Mesenchymal stem cell (in vitro differentiated cells and primary cell): ENCODE data around the gene DIP2C.

Source experiments
- DNase-seq: peaks from one replicate; pipeline ENCODE4 v3.0.0-alpha.2; 2013
- H2AFZ ChIP-seq: one replicate; pipeline ENCODE4 v1.6.1; 2013; ENCODE audit warnings: low read depth, mild to moderate bottlenecking, control low read depth, inconsistent platforms, low read length, moderate library complexity
- H2AK5ac ChIP-seq: 2 replicates; pipeline ENCODE4 v1.6.1; 2013; ENCODE audit warnings: low read length, moderate library complexity, mild to moderate bottlenecking, inconsistent platforms; ENCODE audit not compliant: severe bottlenecking
- H2BK120ac ChIP-seq: one replicate; pipeline ENCODE4 v1.6.1; 2013; ENCODE audit warnings: low read depth, mild to moderate bottlenecking, inconsistent platforms, low read length, moderate library complexity
- H2BK12ac ChIP-seq, 2 experiments: one replicate each; pipeline ENCODE4 v1.6.1; 2013; ENCODE audit warnings: inconsistent platforms in 2 of 2, low read length in 2 of 2, mild to moderate bottlenecking in 2 of 2, moderate library complexity in 2 of 2, control low read depth in 1 of 2
- H2BK15ac ChIP-seq: one replicate; pipeline ENCODE4 v1.6.1; 2013; ENCODE audit warnings: mild to moderate bottlenecking, low read depth, inconsistent platforms; ENCODE audit not compliant: poor library complexity, severe bottlenecking
- H2BK5ac ChIP-seq: 2 replicates; pipeline ENCODE4 v1.6.1; 2013; ENCODE audit warnings: low read depth, mild to moderate bottlenecking, low read length, control low read depth, inconsistent platforms; ENCODE audit not compliant: poor library complexity, severe bottlenecking
- H3K14ac ChIP-seq, 2 experiments: one replicate each; pipeline ENCODE4 v1.6.1; 2013; ENCODE audit warnings: inconsistent platforms in 2 of 2, low read length in 2 of 2, control low read depth in 1 of 2, mild to moderate bottlenecking in 1 of 2, moderate library complexity in 1 of 2
- H3K18ac ChIP-seq, 2 experiments: one replicate each; pipeline ENCODE4 v1.6.1; 2013; ENCODE audit warnings: inconsistent platforms in 2 of 2, low read length in 2 of 2, control low read depth in 1 of 2, low read depth in 1 of 2, mild to moderate bottlenecking in 1 of 2
- H3K23ac ChIP-seq, 2 experiments: one replicate each; pipeline ENCODE4 v1.6.1; 2013; ENCODE audit warnings: inconsistent platforms in 2 of 2, low read length in 2 of 2, mild to moderate bottlenecking in 2 of 2, moderate library complexity in 2 of 2, control low read depth in 1 of 2
- H3K27ac ChIP-seq: 2 replicates; pipeline ENCODE4 v1.5.1; 2013; ENCODE audit warnings: mild to moderate bottlenecking, moderate library complexity, low read length, control low read depth, inconsistent platforms; ENCODE audit not compliant: poor library complexity, severe bottlenecking
- H3K27me3 ChIP-seq, 2 experiments: 2 replicates each; pipeline versions ENCODE4 v1.6.1 to v1.7.0; 2013; ENCODE audit warnings: low read length in 2 of 2, mild to moderate bottlenecking in 2 of 2, moderate library complexity in 2 of 2, control low read depth in 1 of 2, inconsistent platforms in 1 of 2; ENCODE audit not compliant: control insufficient read depth in 1 of 2, insufficient read depth in 1 of 2
- H3K36me3 ChIP-seq, 2 experiments: 2 replicates each; pipeline versions ENCODE4 v1.6.1 to v1.7.0; 2013; ENCODE audit warnings: low read length in 2 of 2, control low read depth in 1 of 2, inconsistent platforms in 1 of 2, low read depth in 1 of 2, mild to moderate bottlenecking in 1 of 2; ENCODE audit not compliant: insufficient read depth in 2 of 2, control insufficient read depth in 1 of 2
- H3K4ac ChIP-seq, 2 experiments: one replicate each; pipeline ENCODE4 v1.6.1; 2013; ENCODE audit warnings: inconsistent platforms in 2 of 2, low read length in 2 of 2, mild to moderate bottlenecking in 2 of 2, moderate library complexity in 2 of 2, control low read depth in 1 of 2, low read depth in 1 of 2
- H3K4me1 ChIP-seq: 2 replicates; pipeline ENCODE4 v1.6.1; 2013; ENCODE audit warnings: low read depth, low read length, control low read depth; ENCODE audit not compliant: control insufficient read depth, insufficient read depth
- H3K4me2 ChIP-seq: 2 replicates; pipeline ENCODE4 v1.6.1; 2013; ENCODE audit warnings: low read length, mild to moderate bottlenecking, inconsistent platforms; ENCODE audit not compliant: poor library complexity, severe bottlenecking
- H3K4me3 ChIP-seq, 2 experiments: 2 replicates each; pipeline versions ENCODE4 v1.5.1 to v1.7.0; 2013; ENCODE audit warnings: low read length in 2 of 2, mild to moderate bottlenecking in 2 of 2, control low read depth in 1 of 2, low read depth in 1 of 2; ENCODE audit not compliant: insufficient read depth in 1 of 2
- H3K79me1 ChIP-seq: replicated peaks from 2 replicates; pipeline ENCODE4 v1.6.1; 2013; ENCODE audit warnings: mild to moderate bottlenecking, control low read depth, low read length, inconsistent platforms; ENCODE audit not compliant: poor library complexity, severe bottlenecking
- H3K9ac ChIP-seq: 2 replicates; pipeline ENCODE4 v1.7.0; 2013; ENCODE audit warnings: mild to moderate bottlenecking, low read length, moderate library complexity
- H3K9me3 ChIP-seq: 2 replicates; pipeline ENCODE4 v1.7.0; 2013; ENCODE audit warnings: mild to moderate bottlenecking, low read length; ENCODE audit not compliant: control insufficient read depth
- H4K8ac ChIP-seq: one replicate; pipeline ENCODE4 v1.6.1; 2013; ENCODE audit warnings: inconsistent platforms, mild to moderate bottlenecking, low read length, moderate library complexity
- H4K91ac ChIP-seq: one replicate; pipeline ENCODE4 v1.6.1; 2013; ENCODE audit warnings: mild to moderate bottlenecking, low read length, inconsistent platforms
- WGBS: methylation state at CpG from one replicate; pipeline ENCODE4 v1.1.7; 2013; ENCODE audit warnings: mixed read lengths; 5-methylcytosine and 5-hydroxymethylcytosine counted together

DIP2C gene

GRCh38 chr10:621981-622740 is 67.3 kb downstream of the DIP2C start:
- Histone ChIP-seq H2BK15ac (no peak overlapping the region), H3K4me2 (no peak overlapping the region), H2BK5ac (no peak overlapping the region), H3K4me1 (peaks cover 47% of the 10 kb centered on the region), H3K23ac (no peak overlapping the region), H3K9me3 (no peaks in the 10 kb centered on the region), H3K4ac (no peak overlapping the region), H3K14ac (no peak overlapping the region), H3K9ac (no peak overlapping the region), H3K79me1 (peaks cover 43% of the 10 kb centered on the region), H2AFZ (no peak overlapping the region), H3K36me3 (peaks cover 6 to 8% of the 10 kb centered on the region in 2 experiments), H2BK12ac (peak overlapping the region in 1 of 2 experiments; percentile 73), H3K4me3 (no peak overlapping the region), H3K27ac (no peak overlapping the region), H3K18ac (peak overlapping the region in 1 of 2 experiments; percentile 59), H4K8ac (no peak overlapping the region), H3K27me3 (no peaks in the 10 kb centered on the region), H4K91ac (no peak overlapping the region), H2AK5ac (peak overlapping the region; percentile 1), H2BK120ac (no peak overlapping the region)
- 84% methylated on average over 10 of the region's 13 CpGs for WGBS
- peak; percentile 57 for DNase-seq

- H3K18ac ChIP-seq = peak overlapping the region in 1 of 2 experiments; percentile 79
- H4K8ac ChIP-seq = no peak overlapping the region
- H2BK12ac ChIP-seq = peak overlapping the region in 1 of 2 experiments; percentile 21
- peaks cover 44% of the 10 kb centered on the region for H3K4me1 ChIP-seq
- no peak overlapping the region for H3K23ac ChIP-seq
- no peak overlapping the region for H2BK15ac ChIP-seq
- no peak for DNase-seq
- H3K27ac ChIP-seq = no peak overlapping the region
- H3K9ac ChIP-seq = no peak overlapping the region
- H2AK5ac ChIP-seq = no peak overlapping the region
- no peak overlapping the region for H3K4me3 ChIP-seq
- no peak overlapping the region for H2AFZ ChIP-seq
- H2BK5ac ChIP-seq = no peak overlapping the region
- peaks cover 6 to 8% of the 10 kb centered on the region in 2 experiments for H3K36me3 ChIP-seq
- no peak overlapping the region for H2BK120ac ChIP-seq
- H3K14ac ChIP-seq = peak overlapping the region in 1 of 2 experiments; percentile 71
- H4K91ac ChIP-seq = no peak overlapping the region
- no peak overlapping the region for H3K4me2 ChIP-seq
- peaks cover 40% of the 10 kb centered on the region for H3K79me1 ChIP-seq
- H3K4ac ChIP-seq = no peak overlapping the region
- H3K9me3 ChIP-seq = no peaks in the 10 kb centered on the region
- WGBS = 92% methylated on average over 12 of the region's 13 CpGs
- no peaks in the 10 kb centered on the region for H3K27me3 ChIP-seq
Measured at GRCh38 chr10:621513-621912, 68.0 kb downstream of the DIP2C start.

GRCh38 chr10:620971-621370 is 68.5 kb downstream of the DIP2C start:
- Histone ChIP-seq H3K18ac (peak overlapping the region in 1 of 2 experiments; percentile 79), H3K14ac (no peak overlapping the region), H3K4me1 (peaks cover 40% of the 10 kb centered on the region), H3K4me3 (no peak overlapping the region), H2AK5ac (no peak overlapping the region), H2BK120ac (no peak overlapping the region), H2AFZ (no peak overlapping the region), H2BK5ac (no peak overlapping the region), H3K23ac (no peak overlapping the region), H4K8ac (no peak overlapping the region), H2BK12ac (peak overlapping the region in 1 of 2 experiments; percentile 21), H3K36me3 (peaks cover 6 to 8% of the 10 kb centered on the region in 2 experiments), H2BK15ac (no peak overlapping the region), H3K9ac (no peak overlapping the region), H3K27me3 (no peaks in the 10 kb centered on the region), H3K79me1 (peaks cover 38% of the 10 kb centered on the region), H4K91ac (no peak overlapping the region), H3K27ac (no peak overlapping the region), H3K4ac (no peak overlapping the region), H3K4me2 (no peak overlapping the region), H3K9me3 (no peaks in the 10 kb centered on the region)
- no peak for DNase-seq
- WGBS = 95% methylated on average over 12 of the region's 12 CpGs

- Histone ChIP-seq H4K91ac (no peak overlapping the region), H3K4me3 (no peak overlapping the region), H3K23ac (no peak overlapping the region), H3K27me3 (no peaks in the 10 kb centered on the region), H4K8ac (no peak overlapping the region), H3K18ac (no peak overlapping the region), H3K4ac (no peak overlapping the region), H2BK5ac (no peak overlapping the region), H3K79me1 (peaks cover 42% of the 10 kb centered on the region), H3K14ac (no peak overlapping the region), H3K36me3 (peaks cover 6 to 8% of the 10 kb centered on the region in 2 experiments), H2BK120ac (no peak overlapping the region), H3K4me2 (no peak overlapping the region), H3K27ac (no peak overlapping the region), H2BK15ac (no peak overlapping the region), H2AK5ac (no peak overlapping the region), H2BK12ac (no peak overlapping the region), H3K4me1 (peaks cover 40% of the 10 kb centered on the region), H3K9me3 (no peaks in the 10 kb centered on the region), H3K9ac (no peak overlapping the region), H2AFZ (no peak overlapping the region)
- no peak for DNase-seq
- WGBS = 99% methylated on average over 5 of the region's 7 CpGs
Measured at GRCh38 chr10:620417-620816, 69.1 kb downstream of the DIP2C start.
